ENCODE measurements around the gene TIMM17A.
"Not testable (repeated sequence)": the region's sequence is repeated elsewhere in the genome, so short reads cannot be mapped to it uniquely, and the experiment has no call there.

Gene TIMM17A

GRCh38 chr1:201941420-201942128, 13.7 kb upstream of the TIMM17A start:
- DNase-seq, result no peak

DNA sequence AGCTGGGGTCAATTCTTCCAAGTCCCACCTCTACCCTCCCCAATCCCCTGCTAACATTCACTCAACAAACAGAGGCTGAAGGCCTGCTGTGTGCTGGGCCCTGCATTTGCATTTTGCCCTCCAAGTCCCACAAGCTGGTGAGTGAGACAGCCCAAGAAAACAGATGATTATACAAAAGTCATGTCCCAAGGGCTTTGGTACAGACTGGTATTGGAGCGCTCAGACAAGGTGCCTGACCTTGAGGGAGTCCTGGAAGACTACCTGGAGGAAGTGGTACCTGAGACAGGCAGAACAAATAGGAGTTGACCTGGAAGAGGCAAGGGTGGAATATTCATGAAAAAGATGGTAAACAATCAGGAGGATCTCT, 13.2 kb upstream of the TIMM17A start:
- DNase-seq, result no peak

GRCh38 chr1:201944002-201944401, 11.3 kb upstream of the TIMM17A start:
- no peak for DNase-seq

DNA sequence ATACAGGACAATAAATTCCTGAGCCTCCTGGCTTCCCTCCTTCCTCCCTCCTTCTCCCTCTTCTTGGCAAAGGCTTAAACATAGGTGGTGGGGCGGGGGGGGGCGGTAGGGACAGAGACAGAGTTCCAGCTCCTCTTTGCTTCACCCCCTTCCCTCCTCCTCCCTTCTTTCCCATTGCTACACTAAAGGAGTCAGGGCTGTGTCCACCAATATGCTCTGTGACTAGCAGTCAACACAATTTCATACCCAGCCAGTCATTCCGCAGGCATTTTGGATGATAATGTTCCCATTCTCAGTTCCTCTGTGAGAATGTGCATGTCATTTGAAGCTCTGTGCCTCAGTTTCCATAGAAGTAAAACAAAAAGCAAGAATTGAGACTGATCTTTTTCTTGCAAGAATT, 10.7 kb upstream of the TIMM17A start:
- no peak for DNase-seq

GRCh38 chr1:201945157-201945556, 10.1 kb upstream of the TIMM17A start:
- no peak for DNase-seq

DNA sequence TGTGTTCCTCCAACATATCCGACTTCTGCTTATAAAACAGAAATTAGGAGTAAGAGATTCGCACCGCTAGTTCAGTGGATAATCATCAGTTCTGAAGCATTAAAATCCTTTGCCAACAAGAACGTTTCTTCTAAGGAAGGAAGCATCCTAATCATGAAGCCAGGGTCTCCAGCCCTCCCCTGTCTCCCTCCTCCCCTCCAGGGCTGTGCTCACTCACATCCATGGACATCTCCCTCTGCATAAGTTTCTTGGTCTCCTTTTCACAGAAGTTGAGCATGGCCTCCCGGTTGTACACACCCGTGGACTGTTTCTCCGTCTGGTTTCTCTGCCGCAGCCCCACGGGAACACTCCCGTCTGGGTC, 9.5 kb upstream of the TIMM17A start:
- no peak for DNase-seq

DNA sequence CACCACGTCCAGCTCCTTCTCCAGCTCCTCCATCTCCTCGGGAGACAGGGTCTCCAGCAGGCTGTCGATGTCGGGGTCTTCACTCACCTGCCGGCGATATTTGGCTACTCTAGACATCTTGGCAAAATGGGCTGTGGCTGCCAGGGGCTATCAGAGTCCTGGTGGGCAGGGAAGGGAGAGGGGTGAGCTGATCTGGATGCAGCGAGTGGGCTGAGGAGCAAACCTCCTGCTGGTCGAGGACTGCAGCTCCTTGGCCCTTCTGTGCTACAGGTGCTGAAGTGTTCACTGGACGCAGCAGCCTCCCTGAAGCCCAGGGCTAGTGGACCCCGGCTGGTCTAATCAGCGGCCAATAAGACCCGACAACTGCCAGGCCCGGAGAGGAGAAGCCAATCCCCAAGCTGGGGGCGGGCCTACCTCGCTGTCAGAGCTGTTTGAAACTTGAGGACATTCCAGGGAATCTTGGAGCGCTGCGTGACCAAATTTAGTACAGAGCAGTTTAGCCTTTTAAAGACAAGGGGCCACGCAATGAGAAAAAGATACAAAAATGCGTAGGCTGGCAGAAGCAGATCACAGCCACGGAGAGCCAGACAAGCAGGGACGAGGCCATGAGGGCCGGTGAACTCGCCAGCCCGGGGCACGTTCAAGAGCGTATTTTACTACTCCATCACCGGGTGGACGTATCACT, 8.9 kb upstream of the TIMM17A start, which contains the start of gene LMOD1:
TSS of gene LMOD1 (minus strand) at position 325 of the 685 bp plus-strand sequence. CDS start at position 117, 208 bp downstream.
- no peak for DNase-seq

DNA sequence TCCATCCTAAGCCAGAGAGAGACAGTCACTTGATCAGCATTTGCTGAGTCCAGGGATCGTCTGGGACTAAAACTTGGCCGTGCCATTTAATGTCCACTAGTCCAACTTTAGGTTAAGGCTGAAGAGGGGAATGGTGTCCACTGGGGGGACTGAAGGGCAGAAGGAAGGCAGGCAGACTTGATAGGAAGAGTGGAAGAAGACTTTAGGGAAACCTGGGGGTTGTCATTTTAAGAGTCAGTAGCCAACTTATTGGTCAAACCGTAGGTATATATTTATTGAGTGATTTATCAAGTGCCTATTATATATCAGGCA, 7.7 kb upstream of the TIMM17A start:
- no peak for DNase-seq

DNA sequence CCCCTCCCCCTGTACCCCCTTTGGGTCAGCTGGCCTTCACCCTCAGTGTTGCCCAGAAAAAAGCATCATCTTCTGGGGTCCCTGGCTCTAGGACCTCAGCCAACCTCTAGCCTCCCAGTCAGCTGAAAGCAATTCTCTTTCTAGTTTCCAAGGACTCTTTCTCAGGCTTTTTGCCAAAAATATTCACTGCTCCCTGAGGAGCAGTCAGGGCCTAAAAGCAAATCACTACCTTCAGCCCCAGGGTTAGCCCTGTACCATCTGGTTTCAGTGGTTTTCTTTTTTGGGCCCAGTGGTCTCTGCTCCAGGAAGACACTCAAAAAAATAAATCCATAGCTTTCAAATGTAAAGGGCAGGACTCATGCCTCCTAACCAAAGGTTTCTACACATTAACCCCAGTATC, 5.8 kb upstream of the TIMM17A start:
- no peak for DNase-seq

DNA sequence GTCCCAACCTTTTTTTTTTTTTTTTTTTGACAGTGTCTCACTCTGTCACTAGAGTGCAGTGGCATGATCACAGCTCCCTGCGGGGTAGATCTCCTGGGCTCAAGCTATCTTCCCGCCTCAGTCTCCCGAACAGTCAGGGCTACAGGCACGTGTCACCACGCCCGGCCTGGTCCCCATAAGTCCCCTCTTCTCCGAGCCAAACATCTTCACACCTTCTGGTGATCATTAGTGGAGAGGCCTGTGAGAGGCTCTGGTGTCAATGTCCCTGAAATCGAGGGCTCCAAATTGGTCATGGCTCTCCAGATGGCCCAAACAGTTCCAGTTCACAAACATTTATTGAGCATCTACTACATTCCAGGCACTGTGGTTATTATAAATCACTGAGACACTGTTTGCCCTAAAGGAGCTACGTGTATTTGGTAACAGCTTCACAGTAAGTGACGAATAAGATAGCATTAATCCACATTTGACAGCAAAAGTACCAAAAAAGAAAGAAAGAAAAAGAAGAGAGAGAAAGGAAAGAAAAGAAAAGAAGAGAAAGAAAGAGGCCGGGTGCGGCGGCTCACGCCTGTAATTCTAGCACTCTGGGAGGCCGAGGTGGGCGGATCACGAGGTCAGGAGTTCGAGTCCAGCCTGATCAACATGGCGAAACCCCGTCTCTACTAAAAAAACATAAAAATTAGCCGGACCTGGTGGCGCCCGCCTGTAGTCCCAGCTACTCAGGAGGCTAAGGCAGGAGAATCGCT, 867 bp upstream of the TIMM17A start:
- no peak for DNase-seq

- DNase-seq, result no peak
These were observed 433 bp downstream of the TIMM17A start for GRCh38 chr1:201955729-201956143.

GRCh38 chr1:201958348-201958747, 3.0 kb downstream of the TIMM17A start:
- no peak for DNase-seq

GRCh38 chr1:201962382-201962781, 7.1 kb downstream of the TIMM17A start:
- not testable (repeated sequence) for DNase-seq

- DNase-seq, result no peak
These were observed 9.0 kb downstream of the TIMM17A start for GRCh38 chr1:201964261-201964660.

DNA sequence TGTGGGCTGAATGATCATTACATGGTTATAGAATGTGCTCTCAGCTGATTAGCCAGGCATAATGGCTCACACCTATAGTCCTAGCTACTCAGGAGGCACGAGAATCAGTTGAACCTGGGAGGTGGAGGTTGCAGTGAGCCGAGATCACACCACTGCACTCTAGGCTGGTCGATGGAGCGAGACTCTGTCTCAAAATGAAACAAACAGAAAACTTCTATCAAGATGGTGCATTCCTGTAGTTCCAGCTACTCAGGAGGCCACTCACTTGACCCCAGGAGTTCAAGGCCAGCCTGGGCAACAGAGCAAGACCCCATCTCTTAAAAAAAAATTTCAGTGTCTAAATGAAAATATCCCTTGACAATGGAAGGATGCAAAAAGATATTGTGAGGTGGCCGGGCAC, 10.9 kb downstream of the TIMM17A start:
- no peak for DNase-seq

- DNase-seq, result no peak
These were observed 13.1 kb downstream of the TIMM17A start for GRCh38 chr1:201968202-201968925.

DNA sequence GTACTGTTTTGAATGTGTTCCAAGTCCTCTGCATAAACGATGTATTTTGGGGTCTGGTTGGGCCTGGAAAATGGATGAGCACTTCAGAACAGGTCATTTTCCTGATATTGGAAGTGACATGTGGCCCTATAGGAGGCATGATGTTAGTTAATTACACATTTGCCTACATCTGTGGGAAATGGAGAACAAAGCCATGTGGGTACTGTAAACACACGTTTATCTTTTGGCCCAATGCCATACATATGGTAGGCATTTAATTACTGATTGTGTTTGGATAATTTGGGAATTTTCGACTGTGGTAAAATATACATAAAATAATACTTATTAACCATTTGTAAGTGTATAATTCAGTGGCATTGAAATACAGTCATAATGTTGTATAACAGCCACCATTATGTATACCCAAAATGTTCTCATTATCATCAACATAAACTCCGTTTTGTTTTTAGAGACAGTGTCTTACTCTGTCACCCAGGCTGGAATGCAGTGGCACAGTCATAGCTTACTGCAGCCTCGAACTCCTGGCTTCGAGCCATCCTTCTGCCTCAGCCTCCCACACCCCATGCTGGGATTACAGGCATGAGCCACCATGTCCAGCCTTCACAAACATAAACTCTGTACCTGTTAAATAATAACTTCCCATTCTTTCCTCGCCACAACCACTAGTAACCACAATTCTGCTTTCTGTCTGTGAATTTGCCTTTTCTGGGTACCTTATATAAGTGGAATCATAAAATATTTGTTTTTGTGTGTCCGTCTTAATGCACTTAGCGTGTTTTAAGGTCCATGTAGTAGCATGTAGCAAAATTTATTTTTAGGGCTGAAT, 15.2 kb downstream of the TIMM17A start:
- no peak for DNase-seq

DNA sequence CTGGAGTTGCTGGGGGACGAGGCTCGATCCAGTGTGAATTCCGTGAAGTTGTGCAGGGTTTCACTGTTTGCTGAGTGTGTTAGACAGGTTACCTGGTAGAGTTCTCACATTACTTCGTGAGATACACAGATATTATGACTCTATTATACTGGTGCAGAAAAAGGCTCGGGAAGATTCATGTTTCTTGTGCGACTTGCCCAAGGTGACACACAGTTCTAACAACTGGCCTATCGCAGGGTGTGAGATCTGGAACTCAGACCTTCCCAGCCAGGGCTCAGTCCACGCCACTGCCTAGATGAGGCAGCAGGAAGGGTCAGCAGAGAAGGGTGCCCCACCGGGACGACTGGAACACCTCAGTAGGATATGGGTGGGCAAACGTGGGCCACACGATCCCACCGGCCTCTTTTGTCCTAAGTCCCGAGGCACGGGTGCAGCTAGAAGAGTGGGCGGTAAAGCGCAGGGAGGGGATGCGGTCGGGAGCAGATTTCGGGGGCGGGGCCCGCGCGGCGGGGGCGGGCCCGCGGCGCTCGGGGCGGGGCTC, 26.8 kb downstream of the TIMM17A start:
- DNase-seq, result peak; percentile 69

- peak; percentile 50 for DNase-seq
These were observed 27.5 kb downstream of the TIMM17A start, which contains the start of gene RNPEP for GRCh38 chr1:201982623-201983379. TSS of gene RNPEP (plus strand) at chr1:201982648. CDS start at chr1:201982667, 19 bp downstream.

GRCh38 chr1:201983380-201983805, 28.1 kb downstream of the TIMM17A start:
- DNase-seq, result no peak

GRCh38 chr1:201984446-201984845, 29.1 kb downstream of the TIMM17A start:
- DNase-seq, result no peak
